HG03439 (cell line): ENCODE measurements around the gene C12orf42.

ENCODE experiments used
- ATAC-seq: cut with Tn5 transposase; IDR thresholded peaks from one replicate; pipeline ENCODE4 v1.9.1; 2021; ENCODE audit warnings: mild to moderate bottlenecking, moderate library complexity; ENCODE audit not compliant: unreplicated experiment

C12orf42 gene

DNA sequence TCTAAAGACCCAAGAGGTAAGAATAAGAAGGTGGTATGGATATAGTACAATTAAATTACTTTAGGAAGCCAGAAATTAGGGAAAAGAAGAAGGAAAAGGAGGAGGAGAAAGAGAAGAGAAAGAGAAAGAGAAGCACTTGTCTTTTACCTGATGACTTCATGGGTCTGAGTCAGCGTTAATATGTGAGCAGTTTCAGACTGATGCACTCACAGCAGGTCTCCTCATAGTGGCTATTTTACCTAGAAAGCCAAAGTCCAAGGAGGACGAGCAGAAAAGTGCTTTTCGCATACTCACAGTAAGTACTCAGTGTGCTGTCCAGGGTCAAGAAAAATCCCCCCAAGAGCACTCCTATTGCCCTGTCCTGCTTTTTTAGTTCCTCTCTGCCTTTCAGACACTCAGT lies 222.1 kb downstream of the C12orf42 start:
- ATAC-seq = no peak

DNA sequence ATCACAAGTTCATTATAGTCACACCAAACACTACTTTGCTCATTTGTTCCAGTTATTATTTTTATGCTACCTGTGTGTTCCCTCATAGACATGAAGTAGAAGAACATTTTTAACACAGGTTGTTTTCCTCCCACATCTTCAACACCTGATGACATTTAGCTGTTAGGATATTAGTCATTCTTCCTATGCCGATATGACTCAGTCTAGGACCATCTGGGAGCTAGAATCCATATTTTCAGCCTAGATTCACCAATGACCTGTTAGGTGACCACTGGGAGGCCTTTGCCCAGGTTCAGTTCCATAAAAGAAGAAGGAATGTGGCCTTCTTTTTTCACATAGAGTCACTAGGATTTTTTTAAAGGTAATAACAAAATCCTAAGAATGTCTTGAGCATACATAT lies 222.8 kb downstream of the C12orf42 start:
- ATAC-seq = no peak

DNA sequence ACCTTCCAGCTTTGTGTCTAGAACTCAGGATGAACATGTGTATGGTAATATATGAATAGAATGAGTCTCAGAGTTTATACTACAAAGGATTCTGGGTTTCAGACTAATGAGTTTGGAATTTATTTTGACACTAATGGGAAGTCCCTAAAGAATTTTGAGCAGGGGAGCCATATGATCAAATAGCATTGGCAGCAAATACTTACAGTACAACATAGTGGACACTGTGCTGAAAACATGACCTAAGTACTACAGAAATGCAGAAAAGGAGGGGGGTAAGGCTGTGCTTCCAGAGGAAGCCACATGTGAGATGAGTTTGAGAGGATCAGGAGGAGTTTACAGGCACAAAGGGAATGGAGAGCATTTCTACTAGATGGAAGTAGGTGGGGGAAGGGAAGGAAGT lies 225.8 kb downstream of the C12orf42 start:
- ATAC-seq = no peak

DNA sequence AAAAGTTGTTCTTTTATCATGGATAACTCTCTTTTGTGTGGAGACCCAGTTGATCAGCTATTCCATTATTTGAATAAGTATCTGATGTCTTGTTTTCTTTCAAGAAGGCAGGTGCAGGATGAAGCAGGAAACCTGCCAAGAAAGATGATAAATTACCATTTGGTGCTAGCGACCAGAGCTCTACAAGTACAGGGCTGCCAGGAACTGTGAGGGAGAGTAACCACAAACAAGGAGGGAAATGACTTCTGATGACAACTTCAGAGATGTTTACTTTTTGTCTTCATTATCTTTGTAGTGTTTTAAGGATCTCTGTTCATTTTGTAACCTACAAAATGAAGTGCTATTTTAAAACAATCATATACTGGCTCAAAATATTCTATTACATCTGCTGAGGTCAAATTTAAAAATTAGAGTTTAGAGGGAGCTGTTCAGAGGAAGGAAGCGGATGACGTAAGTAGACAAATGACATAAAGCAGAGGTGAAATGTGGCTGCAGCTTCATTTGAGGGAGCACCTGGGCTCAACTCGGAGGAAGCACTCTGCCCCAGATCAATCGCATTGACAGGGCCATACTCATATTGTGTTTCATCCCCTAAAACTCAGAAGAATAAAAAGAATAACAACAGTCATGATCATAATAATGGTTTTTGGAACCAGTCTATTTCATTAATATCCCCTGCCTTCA lies 226.8 kb downstream of the C12orf42 start:
- ATAC-seq = no peak

DNA sequence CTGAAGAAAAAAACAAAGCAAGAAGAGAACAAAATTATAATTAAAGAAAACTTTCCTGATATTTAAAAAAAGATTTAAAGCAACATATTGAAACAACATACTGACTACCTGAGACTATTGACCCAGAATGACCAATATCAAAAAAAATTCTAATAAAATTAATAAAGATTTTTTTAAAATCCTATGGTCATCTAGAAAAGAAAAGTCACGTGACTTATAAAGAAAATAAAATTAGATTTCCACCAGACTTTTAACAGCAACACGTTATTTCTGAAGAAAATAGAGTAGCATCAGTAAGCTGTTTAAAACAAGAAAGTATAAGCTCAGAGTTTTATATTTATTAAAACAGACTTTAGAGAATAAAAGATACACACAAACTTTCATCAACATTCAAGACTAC lies 238.0 kb downstream of the C12orf42 start:
- no peak for ATAC-seq
